Measurements from ENCODE around the gene ASB5. TPM values are rescaled to one million over a fixed set of nuclear protein-coding genes. Genes with fewer than 3 reads are reported as not detected.

Gene ASB5, protein sequence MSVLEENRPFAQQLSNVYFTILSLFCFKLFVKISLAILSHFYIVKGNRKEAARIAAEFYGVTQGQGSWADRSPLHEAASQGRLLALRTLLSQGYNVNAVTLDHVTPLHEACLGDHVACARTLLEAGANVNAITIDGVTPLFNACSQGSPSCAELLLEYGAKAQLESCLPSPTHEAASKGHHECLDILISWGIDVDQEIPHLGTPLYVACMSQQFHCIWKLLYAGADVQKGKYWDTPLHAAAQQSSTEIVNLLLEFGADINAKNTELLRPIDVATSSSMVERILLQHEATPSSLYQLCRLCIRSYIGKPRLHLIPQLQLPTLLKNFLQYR
- total RNA-seq (10 to 100 TPM in 2 of 5 donors, 1 to 10 TPM in 2, not detected in 1; 1.8 to 19.6 (median 6.2) TPM), polyA plus RNA-seq (1 to 10 TPM in 2 of 3 donors, not detected in 1; 2.0 to 2.2 TPM)
- long read RNA-seq, donor 1, partial matches to known transcripts, result 0 of 1 reads
- long read RNA-seq, donor 1, other reads (novel, unspliced or antisense), result 0 of 1 reads
- long read RNA-seq, donor 2, result 0 reads
- long read RNA-seq, donor 3, result 0 reads
- long read RNA-seq, donor 4, result 0 reads
- long read RNA-seq, donor 5, result 0 reads
- long read RNA-seq, donor 6, result 0 reads
- long read RNA-seq, donor 7, result 0 reads
- long read RNA-seq, donor 8, result 0 reads
- long read RNA-seq, donor 9, result 0 reads
- long read RNA-seq, donor 10, result 0 reads

DNA sequence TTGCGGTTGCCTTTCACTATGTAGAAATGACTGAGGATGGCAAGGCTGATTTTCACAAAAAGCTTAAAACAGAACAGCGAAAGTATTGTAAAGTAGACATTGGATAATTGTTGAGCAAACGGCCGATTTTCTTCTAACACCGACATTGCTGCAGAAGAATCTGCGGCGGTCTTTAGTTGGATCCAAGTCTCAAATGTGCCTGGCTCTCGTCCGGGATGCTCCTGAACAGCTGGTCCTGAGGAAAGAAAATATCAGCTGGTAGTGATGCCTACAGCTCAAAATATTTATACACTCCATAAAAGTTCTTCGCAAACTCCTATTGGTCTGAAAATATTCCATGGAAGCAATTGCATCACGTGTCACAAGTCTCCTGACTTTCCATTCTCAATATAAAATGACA is at the start of gene ASB5:
Gene ASB5 (minus strand): TSS at position 260 of the 400 bp plus-strand sequence. CDS start 114 bp downstream, at position 146.
- peak within 1 kb of the TSS in 1 of 5 donors; percentile 52 for H3K27ac ChIP-seq
- WGBS, 5 donors, result 87 to 93% (median 91%) methylated on average over 11 of the region's 11 CpGs
- no peaks in the 10 kb centered on the region for H3K9me3 ChIP-seq

DNA sequence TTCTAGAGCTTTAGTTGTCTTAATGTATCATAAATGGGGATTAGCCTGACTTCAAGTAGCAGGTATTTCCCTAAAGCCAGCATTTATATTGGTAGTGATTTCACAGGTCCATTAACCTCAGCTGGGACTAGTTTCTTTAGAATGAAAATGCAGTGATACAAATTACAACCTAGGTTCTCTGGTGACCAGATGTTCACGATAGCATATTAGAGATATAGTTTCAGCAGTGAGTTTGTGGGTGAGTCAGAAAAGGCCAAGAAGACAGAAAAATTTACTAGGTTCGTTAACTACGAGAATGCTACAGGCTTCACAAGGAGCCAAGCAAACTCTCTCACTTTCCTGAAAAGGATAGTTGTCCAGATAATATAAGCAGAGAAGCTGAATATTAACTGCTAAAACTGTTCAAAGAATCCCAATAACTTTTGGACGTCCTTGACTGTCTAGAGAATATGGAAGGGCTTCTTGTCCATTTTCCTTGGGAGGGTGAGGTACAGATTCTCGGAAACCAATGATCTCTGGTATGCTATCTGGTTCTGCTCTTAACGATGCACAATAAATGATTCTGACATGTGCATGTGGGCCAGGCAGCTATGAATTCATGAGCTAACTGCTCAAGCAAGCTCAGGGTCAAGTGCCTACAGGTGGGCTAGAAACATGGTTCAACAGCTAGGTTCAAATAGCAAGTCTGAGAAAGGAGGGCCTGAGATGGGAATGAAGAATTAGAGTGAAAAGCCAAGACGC is 44.7 kb upstream of the ASB5 start:
- Histone ChIP-seq H3K36me3 (no peaks in the 10 kb centered on the region), H3K9me3 (no peaks in the 10 kb centered on the region), H3K27me3 (no peaks in the 10 kb centered on the region), H3K4me1 (peaks cover 0 to 22% (median 12%) of the 10 kb centered on the region in 4 donors), H3K4me3 (no peak overlapping the region), H3K27ac (no peak overlapping the region)
- TF ChIP-seq, protein P1, sequence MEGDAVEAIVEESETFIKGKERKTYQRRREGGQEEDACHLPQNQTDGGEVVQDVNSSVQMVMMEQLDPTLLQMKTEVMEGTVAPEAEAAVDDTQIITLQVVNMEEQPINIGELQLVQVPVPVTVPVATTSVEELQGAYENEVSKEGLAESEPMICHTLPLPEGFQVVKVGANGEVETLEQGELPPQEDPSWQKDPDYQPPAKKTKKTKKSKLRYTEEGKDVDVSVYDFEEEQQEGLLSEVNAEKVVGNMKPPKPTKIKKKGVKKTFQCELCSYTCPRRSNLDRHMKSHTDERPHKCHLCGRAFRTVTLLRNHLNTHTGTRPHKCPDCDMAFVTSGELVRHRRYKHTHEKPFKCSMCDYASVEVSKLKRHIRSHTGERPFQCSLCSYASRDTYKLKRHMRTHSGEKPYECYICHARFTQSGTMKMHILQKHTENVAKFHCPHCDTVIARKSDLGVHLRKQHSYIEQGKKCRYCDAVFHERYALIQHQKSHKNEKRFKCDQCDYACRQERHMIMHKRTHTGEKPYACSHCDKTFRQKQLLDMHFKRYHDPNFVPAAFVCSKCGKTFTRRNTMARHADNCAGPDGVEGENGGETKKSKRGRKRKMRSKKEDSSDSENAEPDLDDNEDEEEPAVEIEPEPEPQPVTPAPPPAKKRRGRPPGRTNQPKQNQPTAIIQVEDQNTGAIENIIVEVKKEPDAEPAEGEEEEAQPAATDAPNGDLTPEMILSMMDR (IDR thresholded peaks at IDR 0.05), result no peak
- no peak for TF ChIP-seq POLR2A (IDR thresholded peaks at IDR 0.05)
- TF ChIP-seq EP300 (IDR thresholded peaks at IDR 0.05), result no peak
- DNase-seq, result no peak
- 61 to 76% (median 68%) methylated on average over 7 of the region's 7 CpGs for WGBS, 5 donors
- intact Hi-C loops (cut with DNase I; ENCODE audit: low total_unique reads), result no loop called here

More for the DNA sequence above, at the start of gene ASB5:
- no peaks in the 10 kb centered on the region for H3K4me1 ChIP-seq
- no peaks in the 10 kb centered on the region for H3K27me3 ChIP-seq
- intact Hi-C loops (cut with DNase I; ENCODE audit: low total_unique reads), result no loop called here
- H3K36me3 ChIP-seq, result no peaks in the 10 kb centered on the region
- DNase-seq, result no peak
- no peak for TF ChIP-seq EP300 (IDR thresholded peaks at IDR 0.05)
- TF ChIP-seq POLR2A (IDR thresholded peaks at IDR 0.05), result no peak
- no peak for TF ChIP-seq POLR2AphosphoS5 (IDR thresholded peaks at IDR 0.05)
- TF ChIP-seq, protein P1 (IDR thresholded peaks at IDR 0.05), result no peak
- H3K4me3 ChIP-seq, result peak within 1 kb of the TSS in 1 of 4 donors; percentile 2

DNA sequence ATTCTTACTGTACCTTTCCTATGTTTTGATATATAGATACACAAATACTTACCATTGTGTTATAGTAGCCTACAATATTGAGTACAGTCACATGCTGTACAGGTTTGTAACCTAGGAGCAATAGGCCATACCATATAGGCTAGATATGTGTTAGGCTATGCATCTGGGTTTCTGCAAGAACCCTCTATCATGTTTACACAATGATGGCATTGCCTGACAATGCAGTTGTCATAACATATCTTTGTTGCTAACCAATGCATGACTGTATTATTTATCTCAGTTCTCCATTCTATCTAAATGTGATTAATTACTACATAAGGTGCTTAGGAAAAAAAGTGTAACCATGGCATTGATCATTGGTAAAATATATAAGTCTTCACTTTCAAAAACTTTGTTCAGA is 40.8 kb upstream of the ASB5 start:
- Histone ChIP-seq H3K4me3 (no peak overlapping the region), H3K27ac (no peak overlapping the region), H3K27me3 (no peaks in the 10 kb centered on the region), H3K4me1 (peaks cover 0 to 15% (median 10%) of the 10 kb centered on the region in 4 donors), H3K36me3 (no peaks in the 10 kb centered on the region), H3K9me3 (no peaks in the 10 kb centered on the region)
- intact Hi-C loops (cut with DNase I; ENCODE audit: low total_unique reads), result no loop called here
- no peak for TF ChIP-seq EP300 (IDR thresholded peaks at IDR 0.05)
- TF ChIP-seq, protein P1 (IDR thresholded peaks at IDR 0.05), result no peak
- TF ChIP-seq POLR2A (IDR thresholded peaks at IDR 0.05), result no peak
- no peak for TF ChIP-seq POLR2AphosphoS5 (IDR thresholded peaks at IDR 0.05)
- no peak for DNase-seq

DNA sequence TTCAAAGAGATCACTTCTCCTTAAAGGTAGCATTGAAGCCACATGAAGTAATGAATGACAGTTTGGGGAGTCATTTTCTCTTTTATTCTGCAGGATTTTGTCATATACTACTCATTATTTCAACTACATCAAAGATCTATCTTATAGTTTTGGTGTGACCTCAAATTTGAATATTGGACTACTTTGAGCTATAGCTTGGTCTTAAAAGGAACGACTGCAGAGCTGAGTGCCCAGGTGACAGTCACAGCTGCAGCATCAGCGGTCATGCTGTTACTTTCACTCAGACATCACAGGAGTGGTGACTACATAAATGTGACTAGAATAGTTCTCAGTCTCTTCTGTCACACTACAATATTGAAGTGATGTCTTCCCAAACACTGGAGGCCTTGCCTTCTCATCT is 40.0 kb upstream of the ASB5 start:
- Histone ChIP-seq H3K4me1 (peaks cover 0 to 13% (median 8%) of the 10 kb centered on the region in 4 donors), H3K36me3 (no peaks in the 10 kb centered on the region), H3K27me3 (no peaks in the 10 kb centered on the region), H3K27ac (no peak overlapping the region), H3K4me3 (no peak overlapping the region), H3K9me3 (no peaks in the 10 kb centered on the region)
- TF ChIP-seq, protein P1 (IDR thresholded peaks at IDR 0.05), result no peak
- TF ChIP-seq POLR2AphosphoS5 (IDR thresholded peaks at IDR 0.05) (no peak), POLR2A (IDR thresholded peaks at IDR 0.05) (no peak)
- intact Hi-C loops (cut with DNase I; ENCODE audit: low total_unique reads), result no loop called here
- DNase-seq, result no peak
- 84 to 94% (median 86%) methylated on average over 2 of the region's 2 CpGs for WGBS, 5 donors

Data from stomach (tissue), 19 donors.